ENCODE results near the gene CDC34.

The CDC34 gene

DNA sequence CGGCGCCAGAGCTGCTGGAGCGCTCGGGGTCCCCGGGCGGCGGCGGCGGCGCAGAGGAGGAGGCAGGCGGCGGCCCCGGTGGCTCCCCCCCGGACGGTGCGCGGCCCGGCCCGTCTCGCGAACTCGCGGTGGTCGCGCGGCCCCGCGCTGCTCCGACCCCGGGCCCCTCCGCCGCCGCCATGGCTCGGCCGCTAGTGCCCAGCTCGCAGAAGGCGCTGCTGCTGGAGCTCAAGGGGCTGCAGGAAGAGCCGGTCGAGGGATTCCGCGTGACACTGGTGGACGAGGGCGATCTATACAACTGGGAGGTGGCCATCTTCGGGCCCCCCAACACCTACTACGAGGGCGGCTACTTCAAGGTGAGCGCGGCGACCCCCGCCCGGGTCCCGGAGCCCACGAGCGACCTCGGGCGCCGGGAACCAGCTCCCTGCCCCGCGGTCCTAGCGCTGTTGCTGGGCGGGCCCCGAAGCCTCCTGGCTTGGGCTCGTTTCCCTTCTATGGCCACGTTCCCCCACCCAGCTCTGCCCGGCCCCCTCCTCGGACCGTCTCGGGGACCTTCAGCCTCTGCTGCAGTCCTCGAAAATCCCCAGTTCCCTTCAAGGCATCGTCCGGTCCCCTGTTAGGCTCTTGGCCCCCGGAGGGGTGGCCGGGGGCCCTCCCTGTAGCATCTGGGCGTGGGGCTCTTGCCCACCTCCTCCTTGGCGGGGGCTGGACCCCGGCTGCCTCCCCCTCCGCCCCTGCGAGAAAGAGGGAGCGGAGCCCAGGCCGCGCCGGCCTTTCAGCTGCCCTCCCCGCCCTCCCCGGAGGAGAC, at the start of gene CDC34:
TSS of gene CDC34 (plus strand) at position 8 of the 808 bp plus-strand sequence. CDS start at position 180, 172 bp downstream.
- peak; percentile 39 for DNase-seq (ENCODE audit: low spot score)

- DNase-seq (ENCODE audit: low spot score) = no peak
These were observed 49.1 kb upstream of the CDC34 start for GRCh38 chr19:482186-483041.

DNA sequence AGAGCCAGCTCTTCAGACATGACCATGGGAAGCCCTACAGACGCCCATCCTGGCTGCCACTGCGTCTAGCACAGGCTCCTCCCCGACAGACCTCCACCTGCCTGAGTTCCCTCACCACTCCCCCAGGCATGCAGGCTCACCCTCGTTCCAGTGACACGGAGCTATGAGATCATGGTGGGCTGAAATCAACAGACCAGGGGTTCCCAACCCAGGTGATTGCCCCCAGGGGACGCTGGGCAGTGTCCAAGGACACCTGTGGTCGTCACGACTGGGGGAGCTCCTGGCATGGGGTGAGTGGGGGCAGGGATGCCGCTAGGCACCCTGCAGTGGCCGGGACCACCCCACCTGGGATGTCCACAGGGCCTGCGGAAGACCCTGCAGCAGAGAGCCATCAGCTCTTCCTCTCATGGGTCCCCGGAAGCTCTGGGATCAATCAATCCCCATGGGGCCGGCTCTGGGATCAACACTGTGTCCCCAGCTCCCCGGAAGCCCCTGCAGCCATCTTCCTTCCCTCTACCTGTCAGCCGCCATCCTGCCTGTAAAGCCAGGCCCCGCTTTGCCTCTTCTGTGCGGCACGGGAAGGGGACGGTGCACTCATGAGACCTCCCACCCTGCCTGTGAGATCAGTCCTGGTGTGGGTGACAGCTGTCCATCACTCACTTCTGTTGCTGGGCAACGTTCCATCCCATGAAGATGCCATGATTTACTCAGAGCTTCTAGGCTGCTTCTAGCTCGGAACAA, 48.1 kb upstream of the CDC34 start:
- no peak for DNase-seq (ENCODE audit: low spot score)

- DNase-seq (ENCODE audit: low spot score) = no peak
These were observed 47.1 kb upstream of the CDC34 start for GRCh38 chr19:484494-484893.

- DNase-seq (ENCODE audit: low spot score) = no peak
These were observed 46.5 kb upstream of the CDC34 start for GRCh38 chr19:485077-485476.

- peak; percentile 45 for DNase-seq (ENCODE audit: low spot score)
These were observed 45.9 kb upstream of the CDC34 start for GRCh38 chr19:485583-486236.

DNA sequence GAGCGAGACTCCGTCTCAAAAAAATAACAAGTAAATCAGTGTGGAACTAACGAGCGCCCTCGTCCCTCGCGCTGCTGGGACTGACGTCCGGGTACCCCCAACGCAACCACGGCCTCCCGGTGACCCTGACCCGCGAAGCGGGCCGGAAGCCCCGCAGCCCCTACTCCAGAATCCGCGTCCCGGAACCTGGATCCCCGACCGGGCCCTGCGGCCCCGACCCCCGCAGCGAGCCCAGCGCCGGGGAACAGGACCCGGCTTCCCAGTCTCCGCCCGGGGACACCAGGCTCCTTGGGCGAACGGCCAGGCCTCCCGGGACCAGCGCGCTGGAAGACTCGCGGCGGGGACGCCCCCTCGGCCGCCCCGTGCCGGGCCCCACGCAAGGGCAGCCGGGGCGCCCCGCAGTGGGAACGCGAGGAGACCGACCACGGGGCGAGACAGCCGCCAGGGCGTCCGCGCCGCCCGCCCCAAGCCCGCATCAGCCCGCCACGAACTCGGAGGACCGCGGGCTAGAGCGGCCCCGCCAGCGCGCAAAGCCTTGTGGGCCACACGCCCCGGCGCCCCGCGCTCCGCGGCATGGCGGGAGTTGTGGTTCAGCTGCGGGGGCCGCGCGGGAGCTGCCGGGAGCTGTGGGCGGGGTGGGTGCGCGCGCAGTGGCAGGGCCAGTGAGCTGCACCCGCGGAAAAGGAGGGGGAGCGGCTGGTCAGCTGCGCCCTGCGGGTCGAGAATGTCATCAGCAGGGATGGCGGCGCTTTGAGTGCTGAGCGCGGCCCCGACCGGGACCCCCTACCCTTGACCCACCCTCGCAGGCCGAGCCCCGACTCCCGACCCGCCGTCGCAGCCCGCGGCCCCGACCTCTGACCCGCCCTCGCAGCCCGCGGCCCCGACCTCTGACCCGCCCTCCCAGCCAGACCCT, 42.8 kb upstream of the CDC34 start:
- peak; percentile 100 for DNase-seq (ENCODE audit: low spot score)

DNA sequence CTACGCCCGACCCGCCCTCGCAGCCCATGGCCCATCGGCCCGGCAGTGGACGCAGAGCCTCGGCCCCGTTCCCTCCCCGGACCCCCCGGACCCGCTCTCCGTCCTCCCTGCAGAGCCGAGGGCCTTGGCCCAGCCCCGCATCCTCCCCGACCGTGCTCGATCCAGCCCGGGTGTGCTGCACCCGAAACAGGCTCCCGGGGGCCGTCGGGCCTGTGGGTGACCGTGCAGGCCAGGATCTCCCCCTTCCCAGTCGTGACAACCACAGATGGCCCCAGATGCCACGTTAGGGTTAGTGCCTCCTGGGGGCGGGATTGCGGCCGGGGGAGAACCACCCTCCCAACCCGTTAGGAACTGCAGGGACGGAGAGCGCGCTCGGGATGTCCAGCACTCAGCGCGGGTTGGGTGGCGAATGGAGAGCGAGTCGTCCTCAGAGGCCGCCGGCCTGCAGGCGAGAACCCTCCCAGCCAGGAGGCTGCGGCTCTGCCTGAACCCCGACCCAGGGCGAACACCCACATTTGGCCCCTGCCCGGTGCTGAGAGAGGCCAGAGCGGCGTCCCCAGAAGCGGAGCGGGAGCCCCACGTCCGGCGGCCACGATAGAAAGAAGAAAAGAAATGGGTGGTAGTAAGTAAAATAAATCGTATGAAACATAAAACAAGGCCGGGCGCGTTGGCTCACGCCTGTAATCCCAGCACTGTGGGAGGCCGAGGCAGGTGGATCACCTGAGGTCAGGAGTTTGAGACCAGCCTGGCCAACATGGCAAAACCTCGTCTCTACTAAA, 42.0 kb upstream of the CDC34 start:
- DNase-seq (ENCODE audit: low spot score) = peak; percentile 63

GRCh38 chr19:491146-491741, 40.3 kb upstream of the CDC34 start:
- DNase-seq (ENCODE audit: low spot score) = no peak

GRCh38 chr19:492091-492531, 39.4 kb upstream of the CDC34 start:
- DNase-seq (ENCODE audit: low spot score) = no peak

DNA sequence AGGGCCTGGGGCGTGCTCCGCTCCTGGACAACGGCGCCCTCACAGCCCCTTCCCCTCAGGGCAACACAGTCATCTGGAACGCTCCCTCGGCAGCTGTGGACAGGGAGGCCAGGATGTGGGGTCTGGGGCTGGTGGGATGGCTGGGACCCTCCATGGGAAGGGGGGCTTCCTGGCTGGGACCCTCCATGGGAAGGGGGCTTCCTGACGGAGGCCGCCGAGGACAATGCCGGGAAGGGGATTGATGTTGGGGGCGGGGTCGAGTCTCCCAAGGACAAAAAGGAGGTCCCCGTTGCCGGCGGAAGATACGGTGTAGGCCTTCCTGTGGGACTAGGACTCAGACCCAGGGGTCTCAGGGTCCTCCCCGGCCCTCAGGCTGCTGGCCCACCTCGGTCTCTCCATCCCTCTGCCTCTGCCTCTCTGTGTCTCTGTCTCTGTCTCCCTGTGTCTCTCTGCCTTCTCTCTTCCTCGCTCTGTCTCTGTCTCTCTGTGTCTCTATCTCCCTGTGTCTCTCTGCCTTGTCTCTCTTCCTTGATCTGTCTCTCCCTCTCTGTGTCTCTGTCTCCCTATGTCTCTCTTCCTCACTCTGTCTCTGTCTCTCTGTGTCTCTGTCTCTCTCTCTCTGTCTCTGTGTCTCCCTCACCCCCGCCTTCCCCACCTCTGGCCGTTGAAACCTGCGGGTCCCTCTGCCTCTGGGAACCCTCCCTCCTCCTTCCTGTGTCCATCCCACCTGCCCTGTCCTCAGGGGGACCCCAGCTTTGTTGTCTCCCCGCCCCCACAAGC, 38.0 kb upstream of the CDC34 start:
- DNase-seq (ENCODE audit: low spot score) = no peak

GRCh38 chr19:494171-495080, 37.1 kb upstream of the CDC34 start:
- no peak for DNase-seq (ENCODE audit: low spot score)

DNA sequence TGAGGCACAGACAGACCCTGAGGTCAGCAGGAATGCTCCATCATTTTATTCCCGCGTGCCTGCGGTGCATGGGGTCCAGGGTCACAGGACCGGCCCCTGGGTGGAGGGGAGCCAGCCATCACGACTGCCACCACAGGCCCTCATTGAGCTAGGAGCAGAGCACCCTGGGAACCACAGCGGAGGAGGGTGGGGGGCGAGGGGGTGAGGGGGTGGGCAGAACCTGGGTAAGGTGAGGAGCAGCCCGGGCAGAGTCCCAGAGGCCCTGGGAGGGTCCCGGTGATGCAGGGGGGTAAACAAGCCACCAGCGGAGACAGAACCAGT, 36.5 kb upstream of the CDC34 start:
- no peak for DNase-seq (ENCODE audit: low spot score)

DNA sequence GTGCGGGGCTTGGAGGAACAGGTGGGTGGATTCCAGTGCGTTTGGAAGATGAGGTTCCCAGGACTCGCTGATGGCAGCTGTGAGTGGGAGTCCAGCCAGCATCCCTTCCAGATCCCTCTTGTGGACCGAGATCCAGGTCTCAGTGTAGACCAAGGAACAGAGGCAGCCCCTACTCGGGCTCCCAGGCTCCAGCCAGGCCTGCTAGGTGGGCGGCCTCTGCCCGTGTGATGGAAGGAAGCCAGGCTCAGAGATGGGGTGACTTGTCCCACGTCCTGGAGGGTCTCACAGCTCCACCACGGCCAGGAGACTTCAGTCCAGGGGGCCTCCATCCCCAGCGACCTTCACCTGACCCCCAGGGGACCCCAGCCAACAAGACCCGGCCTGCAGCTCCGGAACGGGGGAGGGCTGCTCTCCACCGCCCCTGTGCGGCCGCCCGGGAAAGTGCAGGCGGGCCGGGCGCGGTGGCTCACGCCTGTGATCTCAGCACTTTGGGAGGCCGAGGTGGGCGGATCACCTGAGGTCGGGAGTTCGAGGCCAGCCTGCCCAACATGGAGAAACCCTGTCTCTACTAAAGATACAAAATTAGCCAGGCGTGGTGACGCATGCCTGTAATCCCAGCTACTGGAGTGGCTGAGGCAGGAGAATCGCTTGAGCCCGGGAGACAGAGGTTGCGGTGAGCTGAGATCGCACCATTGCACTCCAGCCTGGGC, 36.0 kb upstream of the CDC34 start:
- DNase-seq (ENCODE audit: low spot score) = peak; percentile 62

DNA sequence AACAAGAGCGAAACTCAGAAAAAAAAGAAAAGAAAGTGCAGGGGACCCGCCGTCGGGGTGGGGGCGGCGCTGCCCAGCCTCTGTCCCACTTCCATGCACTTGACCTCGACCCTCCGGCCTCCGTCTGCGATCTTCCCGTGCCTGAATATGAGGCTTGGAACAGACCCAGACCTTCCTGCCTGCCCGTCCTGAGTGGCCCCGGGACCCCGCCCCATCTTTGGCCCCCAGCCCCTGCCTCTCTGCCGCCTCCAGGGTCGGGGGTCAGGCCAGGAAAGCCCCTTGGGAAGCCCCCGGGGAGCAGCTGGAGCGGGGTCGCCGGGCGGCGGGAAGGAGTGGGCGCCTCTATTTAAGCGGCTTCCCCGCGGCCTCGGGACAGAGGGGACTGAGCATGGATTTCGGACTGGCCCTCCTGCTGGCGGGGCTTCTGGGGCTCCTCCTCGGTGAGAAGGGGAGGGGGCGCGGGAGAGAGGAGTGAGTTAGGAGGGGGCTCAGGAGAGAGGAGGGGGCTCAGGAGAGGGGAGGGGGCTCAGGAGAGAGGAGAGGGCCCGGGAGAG, 35.4 kb upstream of the CDC34 start, which contains the start of gene MADCAM1:
TSS of gene MADCAM1 (plus strand) at position 375 of the 554 bp plus-strand sequence. CDS start at position 389, 14 bp downstream.
- no peak for DNase-seq (ENCODE audit: low spot score)

GRCh38 chr19:496986-497385, 34.6 kb upstream of the CDC34 start:
- no peak for DNase-seq (ENCODE audit: low spot score)

DNA sequence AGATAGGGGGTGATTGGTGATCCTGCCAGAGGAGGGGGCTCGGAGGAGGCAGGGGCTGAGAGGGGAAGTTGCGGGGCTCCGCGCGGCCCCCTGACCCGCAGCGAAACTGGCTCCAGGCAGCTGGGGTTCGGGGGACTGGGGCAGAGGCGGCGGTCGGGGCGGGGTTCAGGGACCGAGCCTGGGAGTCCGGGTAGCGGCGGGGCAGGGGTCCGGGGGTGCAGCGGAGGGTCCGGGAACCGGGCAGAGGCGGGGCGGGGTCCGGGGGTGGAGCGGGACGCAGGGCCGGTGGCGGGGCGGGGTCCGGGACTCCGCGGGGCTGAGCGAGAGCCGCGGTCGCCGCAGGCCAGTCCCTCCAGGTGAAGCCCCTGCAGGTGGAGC, 34.1 kb upstream of the CDC34 start:
- no peak for DNase-seq (ENCODE audit: low spot score)

All from AG20443 (cell line).